HepG2 (cell line): ENCODE measurements around the gene PADI2. TPM values are rescaled to one million over a fixed set of nuclear protein-coding genes. Genes with fewer than 3 reads are reported as not detected.

Experiments
- ATAC-seq: fragments of 200-7000 bp; cut with Tn5 transposase; 3 replicates; pipeline ENCODE4 v1.9.1; 2020; ENCODE audit warnings: mild to moderate bottlenecking, moderate library complexity
- BruUV-seq: library from RNA; stranded (reverse); fragments of 400-500 nt; replicated peaks from 2 replicates; lab custom pipeline; 2021; lab: Mats Ljungman, UMichigan
- CTCF ChIA-PET: fragments of 300-600 bp; formaldehyde crosslinking; extraction: SDS; loops from one replicate; lab custom pipeline; 2021; ENCODE audit warnings: low total read pairs, inconsistent platforms, low intra/inter-chr PET ratio; lab: Yijun Ruan, JAX
- POLR2A ChIA-PET: fragments of 350-600 bp; sonication (Branson Sonifier 250); formaldehyde crosslinking; loops from one replicate; lab custom pipeline; 2020; ENCODE audit warnings: antibody characterized with exemption, inconsistent platforms; lab: Yijun Ruan, JAX
- DNase-seq: peaks from one replicate; pipeline ENCODE4 v3.0.0-alpha.2; 2015; ENCODE audit warnings: low spot score
- FAIRE-seq: peaks from 3 replicates; lab custom pipeline; 2011; peaks lifted over from hg19 to GRCh38; lab: Jason Lieb, UNC
- H2AFZ ChIP-seq: one replicate; pipeline ENCODE4 v1.6.1; 2011; ENCODE audit warnings: low read length, inconsistent platforms
- H3K27ac ChIP-seq: fragments of 300-600 bp; 3 replicates; pipeline ENCODE4 v1.8.0; 2011; ENCODE audit warnings: mixed run types, mild to moderate bottlenecking, mixed read lengths, low read length, inconsistent platforms; ENCODE audit not compliant: insufficient read depth; ENCODE audit errors: extremely low read length
- H3K27me3 ChIP-seq, 2 experiments: fragments of 200-600 bp in 1 of 2; 2 replicates in 1 of 2; 3 replicates in 1 of 2; pipeline versions ENCODE4 v1.6.0 to v1.8.0; 2011; ENCODE audit warnings: low read length in 2 of 2, mild to moderate bottlenecking in 2 of 2, moderate library complexity in 2 of 2, inconsistent platforms in 1 of 2; ENCODE audit not compliant: insufficient read depth in 2 of 2, control insufficient read depth in 1 of 2
- H3K36me3 ChIP-seq, 2 experiments: fragments of 200-600 bp in 1 of 2; replicated peaks in 1 of 2; 2 replicates in 1 of 2; 3 replicates in 1 of 2; pipeline versions ENCODE4 v1.5.1 to v1.8.0; 2011; ENCODE audit warnings: low read length in 2 of 2, inconsistent platforms in 1 of 2; ENCODE audit not compliant: insufficient read depth in 2 of 2, control insufficient read depth in 1 of 2
- H3K4me1 ChIP-seq: 2 replicates; pipeline ENCODE4 v1.5.1; 2012; ENCODE audit warnings: low read length, inconsistent platforms; ENCODE audit not compliant: insufficient read depth
- H3K4me2 ChIP-seq: 2 replicates; pipeline ENCODE4 v1.6.0; 2011; ENCODE audit warnings: low read depth, low read length, inconsistent platforms
- H3K4me3 ChIP-seq, 3 experiments: fragments of 200-600 bp in 1 of 3; sonication (generic), shearing (Covaris generic) in 1 of 3; replicated peaks in 1 of 3; 2 replicates each; pipeline ENCODE4 v1.5.1; 2011 to 2016; ENCODE audit warnings: low read length in 3 of 3, inconsistent platforms in 2 of 3, low read depth in 2 of 3, mild to moderate bottlenecking in 2 of 3, control low read depth in 1 of 3, mixed read lengths in 1 of 3; ENCODE audit not compliant: insufficient read depth in 1 of 3
- H3K79me2 ChIP-seq: one replicate; pipeline ENCODE4 v1.6.1; 2011; ENCODE audit warnings: low read length, inconsistent platforms; ENCODE audit not compliant: insufficient read depth
- H3K9ac ChIP-seq: 2 replicates; pipeline ENCODE4 v1.6.0; 2011; ENCODE audit warnings: mild to moderate bottlenecking, low read depth, low read length, inconsistent platforms; ENCODE audit not compliant: insufficient read depth
- H3K9me3 ChIP-seq: 2 replicates; pipeline ENCODE4 v1.5.1; 2012; ENCODE audit warnings: mild to moderate bottlenecking, low read length
- H4K20me1 ChIP-seq: 2 replicates; pipeline ENCODE4 v1.6.0; 2011; ENCODE audit warnings: inconsistent platforms, mild to moderate bottlenecking, low read length, moderate library complexity; ENCODE audit not compliant: insufficient read depth
- ATF5 ChIP-seq: sonication (generic); formaldehyde crosslinking; IDR thresholded peaks from 2 replicates; pipeline ENCODE4 v1.4.0; 2020; ENCODE audit warnings: mild to moderate bottlenecking, low read depth, missing genetic modification reagents
- CENPBD1 ChIP-seq: sonication (generic); formaldehyde crosslinking; IDR thresholded peaks from 2 replicates; pipeline ENCODE4 v1.8.0; 2022; ENCODE audit warnings: missing genetic modification reagents, low read depth, mild to moderate bottlenecking, borderline replicate concordance
- CREM ChIP-seq, 2 experiments: sonication (generic) in 1 of 2; formaldehyde crosslinking in 1 of 2; IDR thresholded peaks; 2 replicates each; pipeline versions ENCODE4 v1.4.0 to v1.6.1; 2016 to 2020; ENCODE audit warnings: antibody characterized with exemption in 1 of 2, mild to moderate bottlenecking in 1 of 2, missing genetic modification reagents in 1 of 2
- GLI4 ChIP-seq: sonication (generic); formaldehyde crosslinking; IDR thresholded peaks from 2 replicates; pipeline ENCODE4 v1.5.1; 2020; ENCODE audit warnings: missing genetic modification reagents, mild to moderate bottlenecking, moderate library complexity, borderline replicate concordance
- HOXD1 ChIP-seq: sonication (generic); formaldehyde crosslinking; IDR thresholded peaks from 2 replicates; pipeline ENCODE4 v1.5.0; 2020; ENCODE audit warnings: missing genetic modification reagents
- MLLT10 ChIP-seq: sonication (generic); formaldehyde crosslinking; IDR thresholded peaks from 2 replicates; pipeline ENCODE4 v1.4.0; 2020; ENCODE audit warnings: missing genetic modification reagents
- NCOA2 ChIP-seq: sonication (generic); formaldehyde crosslinking; IDR thresholded peaks from 2 replicates; pipeline ENCODE4 v1.8.0; 2022; ENCODE audit warnings: inconsistent platforms
- NFE2L1 ChIP-seq: sonication (generic); formaldehyde crosslinking; IDR thresholded peaks from 2 replicates; pipeline ENCODE4 v1.4.0; 2020; ENCODE audit warnings: missing genetic modification reagents, mild to moderate bottlenecking, borderline replicate concordance
- RFX1 ChIP-seq: fragments of 450-650 bp; IDR thresholded peaks from 2 replicates; pipeline ENCODE4 v1.6.1; 2017
- ZFAT ChIP-seq: sonication (generic); formaldehyde crosslinking; conservative IDR thresholded peaks from 2 replicates; pipeline ENCODE4 v1.8.1; 2023; ENCODE audit warnings: missing genetic modification reagents, inconsistent platforms
- ZMYM4 ChIP-seq: sonication (generic); formaldehyde crosslinking; IDR thresholded peaks from 2 replicates; pipeline ENCODE4 v1.8.1; 2023; ENCODE audit warnings: mild to moderate bottlenecking, missing genetic modification reagents
- ZNF350 ChIP-seq: sonication (generic); formaldehyde crosslinking; IDR thresholded peaks from 2 replicates; pipeline ENCODE4 v1.4.0; 2020; ENCODE audit warnings: mild to moderate bottlenecking, low read depth, missing genetic modification reagents, borderline replicate concordance
- ZNF660 ChIP-seq: sonication (generic); formaldehyde crosslinking; IDR thresholded peaks from 2 replicates; pipeline ENCODE4 v1.5.1; 2020; ENCODE audit warnings: mild to moderate bottlenecking, low read depth, missing genetic modification reagents, borderline replicate concordance
- ZNF768 ChIP-seq: sonication (generic); formaldehyde crosslinking; IDR thresholded peaks from 2 replicates; pipeline ENCODE4 v1.4.0; 2020; ENCODE audit warnings: missing genetic modification reagents
- ZNF790 ChIP-seq: sonication (generic); formaldehyde crosslinking; IDR thresholded peaks from 2 replicates; pipeline ENCODE4 v1.8.0; 2022; ENCODE audit warnings: missing genetic modification reagents, mild to moderate bottlenecking, borderline replicate concordance
- WGBS: methylation state at CpG from one replicate; pipeline ENCODE4 v1.1.6; 2017; ENCODE audit warnings: low lambda C conversion rate; 5-methylcytosine and 5-hydroxymethylcytosine counted together
- in situ Hi-C: cut with HindIII; loops from 2 replicates; pipeline ENCODE4 v1.10.0; 2017; ENCODE audit warnings: low pct_unique_long_range_greater_than_20kb; ENCODE audit not compliant: extremely low pct_ligation_motif_present
- intact Hi-C: fragments of 100-400 bp; cut with micrococcal nuclease; formaldehyde crosslinking; loops from one replicate; pipeline ENCODE4 v1.10.0; 2022; ENCODE audit not compliant: unreplicated experiment
- polyA plus RNA-seq, 8 experiments: library from polyadenylated mRNA; depleted of rRNA in 3 of 8; stranded (reverse) in 7 of 8; unstranded in 1 of 8; fragments of >200 nt; fragmentation: Illumina TruSeq in 4 of 8; extraction: Trizol in 4 of 8; gene quantifications; 2 replicates each; pipeline versions ENCODE4 v1.2.1 to v1.2.3, GENCODE V29; 2011 to 2016; ENCODE audit warnings: low read depth in 4 of 8, missing spikeins in 1 of 8, mixed read lengths in 1 of 8; ENCODE audit not compliant: insufficient read depth in 1 of 8
- total RNA-seq, 5 experiments: library from RNA; depleted of rRNA; stranded (reverse); fragments of >200 nt; fragmentation: Illumina TruSeq; extraction: Trizol; gene quantifications; 2 replicates each; pipeline ENCODE4 v1.2.3, GENCODE V29; 2016; ENCODE audit warnings: low read depth in 1 of 5
- TF ChIP-seq, protein P1 (sequence below): sonication (generic); formaldehyde crosslinking; IDR thresholded peaks from 2 replicates; pipeline ENCODE4 v1.8.1; 2023; ENCODE audit warnings: missing genetic modification reagents, inconsistent platforms, borderline replicate concordance
- TF ChIP-seq, protein P2 (sequence below): IDR thresholded peaks from 2 replicates; pipeline ENCODE4 v1.6.1; 2016; ENCODE audit warnings: control low read depth
- TF ChIP-seq, protein P3 (sequence below): sonication (generic); formaldehyde crosslinking; IDR thresholded peaks from 2 replicates; pipeline ENCODE4 v1.4.0; 2020; ENCODE audit warnings: missing genetic modification reagents
- TF ChIP-seq, protein P4 (sequence below): IDR thresholded peaks from 2 replicates; pipeline ENCODE4 v1.6.1; 2016; ENCODE audit warnings: mild to moderate bottlenecking

PADI2 gene
- total and polyA plus RNA-seq, 2 of the 13 experiments (the other 11 are each of a cell fraction or from before 2014, with no cell fraction given): not detected

GRCh38 chr1:17084787-17085186 lies 34.5 kb downstream of the PADI2 start:
- ChIA-PET POLR2A (no interaction called here), CTCF (no interaction called here)
- 25% methylated on average over 10 of the region's 10 CpGs for WGBS
- Histone ChIP-seq H3K9ac (no peak overlapping the region), H3K27ac (no peak overlapping the region), H3K27me3 (peaks cover 3 to 27% of the 10 kb centered on the region in 2 experiments), H3K9me3 (no peaks in the 10 kb centered on the region), H3K4me3 (no peak overlapping the region), H3K4me2 (no peak overlapping the region), H3K79me2 (no peaks in the 10 kb centered on the region), H4K20me1 (no peaks in the 10 kb centered on the region), H3K36me3 (no peaks in the 10 kb centered on the region), H3K4me1 (no peaks in the 10 kb centered on the region), H2AFZ (no peak overlapping the region)
- intact Hi-C loops (loop anchor here (10.0 kb wide), 1 partner anchor 660 kb away; no protein-coding TSS in a partner anchor), in situ Hi-C loops (no loop called here)
- DNase-seq (no peak), ATAC-seq (no peak), FAIRE-seq (no peak)
- TF ChIP-seq ZNF768 (CRISPR knock-in tag) (no peak), ZNF790 (CRISPR knock-in tag) (no peak), ZFAT (CRISPR knock-in tag) (no peak), CENPBD1 (CRISPR knock-in tag) (no peak), NFE2L1 (CRISPR knock-in tag) (no peak), RFX1 (no peak), ZNF350 (no peak), ATF5 (CRISPR knock-in tag) (no peak), NCOA2 (CRISPR knock-in tag) (no peak), HOXD1 (CRISPR knock-in tag) (no peak), MLLT10 (CRISPR knock-in tag) (no peak), CREM (IDR thresholded peaks at IDR 0.05) (no peak), CREM (CRISPR knock-in tag; IDR thresholded peaks at IDR 0.05) (no peak), GLI4 (no peak), ZMYM4 (CRISPR knock-in tag) (no peak), ZNF660 (CRISPR knock-in tag) (no peak)
- TF ChIP-seq, protein P1, sequence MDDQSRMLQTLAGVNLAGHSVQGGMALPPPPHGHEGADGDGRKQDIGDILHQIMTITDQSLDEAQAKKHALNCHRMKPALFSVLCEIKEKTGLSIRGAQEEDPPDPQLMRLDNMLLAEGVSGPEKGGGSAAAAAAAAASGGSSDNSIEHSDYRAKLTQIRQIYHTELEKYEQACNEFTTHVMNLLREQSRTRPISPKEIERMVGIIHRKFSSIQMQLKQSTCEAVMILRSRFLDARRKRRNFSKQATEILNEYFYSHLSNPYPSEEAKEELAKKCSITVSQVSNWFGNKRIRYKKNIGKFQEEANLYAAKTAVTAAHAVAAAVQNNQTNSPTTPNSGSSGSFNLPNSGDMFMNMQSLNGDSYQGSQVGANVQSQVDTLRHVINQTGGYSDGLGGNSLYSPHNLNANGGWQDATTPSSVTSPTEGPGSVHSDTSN: no peak
- TF ChIP-seq, protein P2, sequence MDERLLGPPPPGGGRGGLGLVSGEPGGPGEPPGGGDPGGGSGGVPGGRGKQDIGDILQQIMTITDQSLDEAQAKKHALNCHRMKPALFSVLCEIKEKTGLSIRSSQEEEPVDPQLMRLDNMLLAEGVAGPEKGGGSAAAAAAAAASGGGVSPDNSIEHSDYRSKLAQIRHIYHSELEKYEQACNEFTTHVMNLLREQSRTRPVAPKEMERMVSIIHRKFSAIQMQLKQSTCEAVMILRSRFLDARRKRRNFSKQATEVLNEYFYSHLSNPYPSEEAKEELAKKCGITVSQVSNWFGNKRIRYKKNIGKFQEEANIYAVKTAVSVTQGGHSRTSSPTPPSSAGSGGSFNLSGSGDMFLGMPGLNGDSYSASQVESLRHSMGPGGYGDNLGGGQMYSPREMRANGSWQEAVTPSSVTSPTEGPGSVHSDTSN: no peak
- TF ChIP-seq, protein P3, sequence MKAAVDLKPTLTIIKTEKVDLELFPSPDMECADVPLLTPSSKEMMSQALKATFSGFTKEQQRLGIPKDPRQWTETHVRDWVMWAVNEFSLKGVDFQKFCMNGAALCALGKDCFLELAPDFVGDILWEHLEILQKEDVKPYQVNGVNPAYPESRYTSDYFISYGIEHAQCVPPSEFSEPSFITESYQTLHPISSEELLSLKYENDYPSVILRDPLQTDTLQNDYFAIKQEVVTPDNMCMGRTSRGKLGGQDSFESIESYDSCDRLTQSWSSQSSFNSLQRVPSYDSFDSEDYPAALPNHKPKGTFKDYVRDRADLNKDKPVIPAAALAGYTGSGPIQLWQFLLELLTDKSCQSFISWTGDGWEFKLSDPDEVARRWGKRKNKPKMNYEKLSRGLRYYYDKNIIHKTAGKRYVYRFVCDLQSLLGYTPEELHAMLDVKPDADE: no peak
- TF ChIP-seq, protein P4, sequence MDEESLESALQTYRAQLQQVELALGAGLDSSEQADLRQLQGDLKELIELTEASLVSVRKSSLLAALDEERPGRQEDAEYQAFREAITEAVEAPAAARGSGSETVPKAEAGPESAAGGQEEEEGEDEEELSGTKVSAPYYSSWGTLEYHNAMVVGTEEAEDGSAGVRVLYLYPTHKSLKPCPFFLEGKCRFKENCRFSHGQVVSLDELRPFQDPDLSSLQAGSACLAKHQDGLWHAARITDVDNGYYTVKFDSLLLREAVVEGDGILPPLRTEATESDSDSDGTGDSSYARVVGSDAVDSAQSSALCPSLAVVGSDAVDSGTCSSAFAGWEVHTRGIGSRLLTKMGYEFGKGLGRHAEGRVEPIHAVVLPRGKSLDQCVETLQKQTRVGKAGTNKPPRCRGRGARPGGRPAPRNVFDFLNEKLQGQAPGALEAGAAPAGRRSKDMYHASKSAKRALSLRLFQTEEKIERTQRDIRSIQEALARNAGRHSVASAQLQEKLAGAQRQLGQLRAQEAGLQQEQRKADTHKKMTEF: no peak
- BruUV-seq: no TSS peak
